Measurements from ENCODE around the gene ZNF367.

ZNF367 gene

DNA sequence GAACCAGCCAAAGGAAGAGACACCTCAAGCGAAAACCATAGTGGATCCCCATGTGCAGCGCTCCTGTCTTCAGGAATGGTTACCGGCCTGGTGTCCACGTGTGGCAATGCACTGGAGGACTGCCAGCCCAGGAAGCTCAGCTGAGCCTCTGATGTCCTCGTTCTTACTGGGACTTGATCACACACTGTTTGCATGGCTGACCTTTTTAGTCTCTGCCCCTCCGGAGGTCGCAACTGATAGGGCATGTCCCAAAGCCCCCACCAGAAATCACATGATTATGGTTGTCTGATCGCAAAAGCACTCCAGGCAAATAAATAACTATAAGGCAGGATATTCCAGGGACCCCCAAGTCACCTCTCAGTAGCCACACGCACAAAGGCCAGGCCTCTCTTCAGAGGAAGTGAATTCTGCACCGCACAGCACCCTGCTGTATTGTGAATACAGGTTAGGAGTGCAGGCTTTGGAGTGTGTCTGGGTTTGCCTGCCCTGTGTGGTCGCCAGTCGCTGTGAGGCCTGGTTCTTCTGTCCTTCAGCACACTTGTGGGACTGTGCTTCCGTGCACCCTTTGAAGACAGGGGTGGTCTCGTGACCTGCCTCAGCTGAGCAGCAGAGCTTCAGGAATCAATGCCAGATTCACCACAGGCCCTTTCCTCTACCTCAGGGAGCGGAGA lies 18.4 kb upstream of the ZNF367 start:
- DNase-seq: no peak

GRCh38 chr9:96436063-96436455 lies 17.9 kb upstream of the ZNF367 start:
- peak; percentile 19 for DNase-seq

- DNase-seq: no peak
Measured at GRCh38 chr9:96435345-96435744, 17.2 kb upstream of the ZNF367 start.

DNA sequence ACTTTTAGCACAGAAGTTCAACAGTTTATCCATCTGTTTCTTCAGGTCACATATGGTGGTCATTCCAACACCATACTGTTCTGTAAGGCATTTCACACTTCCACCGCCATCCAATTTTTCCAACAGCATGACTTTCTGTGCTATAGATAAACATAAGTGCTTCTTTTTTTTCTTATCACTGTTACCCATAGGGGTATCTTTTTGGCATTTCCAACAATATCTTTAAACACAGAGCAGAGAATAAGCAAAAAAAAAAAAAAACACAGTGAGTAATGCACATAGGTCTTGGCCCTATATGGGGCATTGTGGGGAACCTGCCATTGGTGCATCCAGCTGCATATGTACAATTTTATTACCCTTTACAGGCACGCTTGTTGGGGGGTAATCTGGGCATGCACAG lies 12.2 kb upstream of the ZNF367 start:
- peak; percentile 47 for DNase-seq

- no peak for DNase-seq
Measured at GRCh38 chr9:96429732-96430131, 11.6 kb upstream of the ZNF367 start.

DNA sequence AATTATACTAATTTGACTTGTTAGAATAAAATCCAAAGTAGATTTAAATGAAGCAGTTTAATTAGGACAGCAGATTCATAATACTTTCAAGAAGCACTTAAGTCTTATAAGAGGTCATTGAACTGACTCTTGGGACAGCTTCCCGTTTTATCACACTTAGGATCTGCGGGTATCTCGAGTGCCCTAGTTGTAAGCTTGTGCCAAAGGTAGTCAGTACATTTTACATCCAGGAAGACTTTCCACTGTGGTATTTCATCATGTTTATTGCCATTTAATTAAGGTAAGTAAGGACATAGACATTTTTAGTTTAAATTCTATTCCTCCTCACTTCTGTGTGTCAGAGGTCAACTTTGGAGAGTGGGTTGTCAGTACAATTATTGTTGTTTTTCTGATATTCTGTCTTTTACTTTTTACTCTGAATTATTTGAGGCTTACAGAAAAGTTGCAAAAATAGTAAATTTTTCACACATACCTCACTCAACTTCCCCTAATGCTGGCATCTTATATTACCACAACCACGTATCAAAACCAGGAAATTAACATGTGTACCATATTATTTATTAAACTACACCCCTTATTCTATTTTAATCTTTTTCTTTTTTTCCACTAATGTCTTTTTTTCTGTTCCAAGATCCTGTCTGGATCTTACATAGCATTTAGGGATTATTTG lies 7.5 kb upstream of the ZNF367 start:
- DNase-seq: no peak

DNA sequence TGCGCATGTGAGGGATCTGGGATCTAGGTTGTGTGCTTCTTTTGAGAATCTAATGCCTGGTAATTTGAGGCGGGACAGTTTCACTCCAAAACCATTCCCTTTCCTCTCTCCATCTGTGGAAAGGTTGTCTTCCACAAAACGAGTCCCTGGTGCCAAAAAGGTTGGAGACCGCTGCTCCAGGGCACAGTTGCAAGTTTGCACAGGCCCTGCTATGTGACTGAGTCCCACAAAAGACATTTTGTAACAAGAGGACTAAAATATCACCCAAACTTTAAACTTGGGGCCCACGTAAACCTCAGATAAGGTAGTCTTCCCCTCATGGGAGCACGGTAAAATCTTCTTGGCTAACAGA lies 5.8 kb upstream of the ZNF367 start:
- no peak for DNase-seq

GRCh38 chr9:96423322-96423984 lies 5.3 kb upstream of the ZNF367 start:
- no peak for DNase-seq

DNA sequence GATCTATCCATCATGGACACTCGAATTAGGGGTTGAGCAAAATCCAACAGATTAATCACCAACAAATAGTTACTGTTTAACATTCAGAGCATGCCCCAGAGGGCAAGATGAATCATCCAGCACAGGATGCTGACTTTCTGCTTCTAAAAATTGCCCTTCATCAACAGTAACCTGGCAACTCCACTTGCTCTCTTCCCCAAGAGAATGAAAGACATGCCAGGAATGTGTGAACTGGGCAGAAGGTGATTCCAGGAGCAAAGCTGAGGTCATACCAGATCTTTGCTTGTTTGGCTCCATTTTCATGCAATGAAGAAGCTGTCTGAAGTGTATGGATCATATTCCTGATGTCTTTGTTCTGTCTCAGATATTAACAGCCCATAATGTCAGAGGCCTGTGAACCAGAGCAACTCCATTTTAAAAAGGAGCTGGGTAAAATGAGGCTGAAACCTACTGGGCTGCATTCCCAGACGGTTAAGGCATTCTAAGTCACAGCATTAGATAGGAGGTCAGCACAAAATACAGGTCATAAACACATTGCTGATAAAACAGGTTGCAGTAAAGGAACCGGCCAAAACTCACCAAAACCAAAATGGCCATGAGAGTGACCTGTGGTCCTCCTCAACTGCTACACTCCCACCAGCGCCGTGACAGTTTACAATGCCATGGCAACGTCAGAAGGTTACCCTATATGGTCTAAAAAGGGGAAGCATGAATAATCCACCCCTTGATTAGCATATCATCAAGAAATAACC lies 2.5 kb upstream of the ZNF367 start:
- peak; percentile 80 for DNase-seq

DNA sequence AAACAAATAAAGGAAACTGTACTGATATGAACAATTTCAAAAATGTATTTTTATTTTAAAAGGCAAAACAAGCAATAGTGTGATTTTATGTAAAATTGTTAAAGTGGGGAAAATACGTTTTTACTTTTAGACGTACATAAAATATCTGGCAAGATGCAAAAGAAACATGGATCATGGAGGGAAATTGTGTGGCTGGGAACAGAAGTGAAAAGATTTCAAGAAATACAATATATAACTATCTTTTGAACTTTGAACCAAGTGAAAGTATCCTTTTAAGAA lies 1.5 kb upstream of the ZNF367 start:
- DNase-seq: no peak

DNA sequence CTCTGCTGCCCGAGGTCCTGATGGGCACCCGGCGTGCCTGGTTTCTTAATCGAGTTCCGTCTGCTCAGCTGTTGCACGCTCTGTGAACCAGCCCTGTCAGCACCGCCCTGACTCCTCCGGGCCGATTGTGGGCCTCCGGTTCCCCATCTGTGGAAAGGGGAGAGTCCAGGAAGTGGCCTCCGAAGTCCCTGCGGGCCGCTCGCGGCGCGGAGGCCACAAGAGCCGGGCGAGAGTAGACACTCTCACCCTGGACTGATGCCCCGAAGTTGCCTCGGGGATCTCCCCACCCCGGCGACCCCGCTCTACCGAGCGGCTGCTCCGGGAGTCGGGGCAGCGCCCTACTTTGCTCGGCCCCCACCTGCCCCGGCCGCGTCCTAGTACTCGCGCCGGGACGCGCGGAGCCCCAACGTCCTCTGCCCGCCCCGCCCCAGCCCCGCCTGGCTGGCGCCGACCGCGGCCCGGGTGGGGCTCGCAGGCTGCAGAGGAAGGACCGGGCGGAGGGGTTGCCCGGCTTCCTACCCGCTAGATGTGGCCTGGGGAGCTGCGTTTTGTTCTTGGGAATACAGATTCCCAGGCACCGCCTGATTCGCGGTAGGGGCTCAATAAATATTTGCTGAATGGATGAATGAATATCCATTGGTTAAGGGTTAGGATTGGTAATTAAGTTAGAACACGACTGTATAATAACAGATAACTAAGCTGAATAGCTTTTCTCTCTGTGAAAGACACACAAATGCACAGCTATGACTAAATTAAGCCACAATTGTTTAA lies 935 bp upstream of the ZNF367 start:
- peak; percentile 95 for DNase-seq

- DNase-seq: no peak
Measured at GRCh38 chr9:96417661-96418082, 498 bp downstream of the ZNF367 start.

DNA sequence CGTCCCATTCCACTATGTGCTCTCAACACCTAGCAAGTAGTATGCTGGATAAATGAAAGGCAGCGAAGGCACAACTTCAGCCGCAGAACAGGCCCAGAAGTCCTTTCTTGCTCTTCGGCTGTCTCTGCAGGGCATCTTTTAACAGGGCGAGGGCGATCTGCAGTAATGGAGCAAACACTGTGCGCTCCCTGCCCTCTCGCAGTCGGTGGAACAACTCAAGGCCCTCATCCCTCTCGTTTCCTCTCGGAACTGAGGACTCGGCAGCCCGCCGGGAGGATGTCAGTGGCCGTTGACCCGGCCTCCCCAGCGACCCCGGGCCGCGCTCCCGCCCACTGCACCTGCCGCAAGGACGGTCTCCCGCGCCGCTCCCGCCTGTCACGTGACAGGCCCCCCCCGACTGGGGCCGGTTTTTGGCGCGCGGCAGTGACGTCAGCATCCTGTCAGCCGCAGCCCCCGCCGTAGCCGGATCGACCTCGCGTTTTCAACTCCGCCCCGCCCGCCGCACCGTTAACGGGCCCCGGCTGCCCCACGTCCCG lies 1.1 kb downstream of the ZNF367 start:
- DNase-seq: peak; percentile 93

DNA sequence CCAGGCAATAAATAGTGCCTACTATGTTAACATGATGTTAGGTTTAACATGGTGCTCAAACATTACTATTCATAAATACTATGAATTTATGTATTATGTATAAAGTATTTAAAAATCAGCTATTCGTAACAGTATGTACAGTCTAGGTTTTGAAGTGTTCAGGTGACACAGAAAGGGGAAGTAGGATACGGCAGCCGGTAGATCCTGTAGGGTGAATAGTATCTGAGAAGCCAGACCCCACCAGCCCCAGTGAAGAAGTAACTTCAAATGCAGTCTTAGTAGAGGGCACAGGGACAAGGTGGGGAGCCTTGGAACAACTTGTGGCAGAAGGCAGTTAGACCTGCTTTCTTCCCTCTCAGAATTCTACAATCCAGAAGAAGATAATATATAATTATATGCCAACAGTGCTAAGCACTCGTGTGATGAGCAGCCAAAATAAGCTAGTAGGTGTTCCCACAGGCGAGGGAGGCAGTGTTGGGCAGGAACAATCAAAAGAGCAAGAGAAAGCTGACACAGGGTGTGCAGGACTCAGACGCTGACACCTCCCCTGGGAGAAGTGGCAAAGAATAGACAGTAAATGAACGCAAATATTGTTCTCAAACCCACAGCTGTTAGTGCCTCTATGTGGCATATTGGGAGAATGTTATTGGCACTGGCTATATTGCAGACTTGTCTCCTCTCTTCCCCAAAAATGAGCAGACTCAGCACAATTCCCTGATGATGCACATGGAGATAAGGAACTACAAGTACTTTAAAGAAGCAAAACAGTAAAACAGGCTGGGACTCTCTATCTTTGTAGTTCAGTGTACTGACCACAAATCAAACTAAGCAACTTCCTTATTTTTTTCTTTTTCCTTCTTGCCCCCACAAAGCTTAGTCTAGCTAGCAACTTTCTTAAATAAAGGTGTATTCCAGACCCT lies 4.6 kb downstream of the ZNF367 start:
- peak; percentile 79 for DNase-seq

DNA sequence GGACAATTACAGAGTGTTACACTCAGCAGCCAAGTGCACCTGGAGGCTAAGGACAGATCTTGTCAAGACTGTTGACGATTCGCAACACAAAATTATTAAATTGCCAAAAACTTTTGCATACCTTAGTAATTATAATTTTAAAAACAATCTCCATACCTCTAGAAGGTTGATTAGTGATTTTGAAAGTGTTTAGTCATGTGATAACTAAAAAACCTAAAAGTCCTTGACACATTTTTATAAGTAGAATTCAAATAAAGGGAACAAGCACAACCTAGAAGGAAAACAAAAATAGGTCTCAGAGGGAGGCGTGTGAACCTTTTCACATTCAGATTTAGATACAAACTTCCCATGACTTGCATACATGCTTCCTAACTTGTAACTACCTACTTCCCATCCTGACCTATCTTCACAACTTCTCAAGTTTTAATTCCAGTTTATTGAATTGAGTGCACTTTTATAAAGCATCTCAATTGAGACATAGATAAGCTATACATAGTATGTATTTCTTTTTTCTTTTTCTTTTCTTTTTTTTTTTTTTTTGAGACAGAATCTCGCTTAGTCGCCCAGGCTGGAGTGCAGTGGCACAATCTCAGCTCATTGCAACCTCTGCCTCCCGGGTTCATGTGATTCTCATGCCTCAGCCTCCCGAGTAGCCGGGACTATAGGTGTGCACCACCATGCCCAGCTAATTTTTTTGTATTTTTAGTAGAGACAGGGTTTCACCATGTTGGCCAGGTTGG lies 5.8 kb downstream of the ZNF367 start:
- no peak for DNase-seq

DNA sequence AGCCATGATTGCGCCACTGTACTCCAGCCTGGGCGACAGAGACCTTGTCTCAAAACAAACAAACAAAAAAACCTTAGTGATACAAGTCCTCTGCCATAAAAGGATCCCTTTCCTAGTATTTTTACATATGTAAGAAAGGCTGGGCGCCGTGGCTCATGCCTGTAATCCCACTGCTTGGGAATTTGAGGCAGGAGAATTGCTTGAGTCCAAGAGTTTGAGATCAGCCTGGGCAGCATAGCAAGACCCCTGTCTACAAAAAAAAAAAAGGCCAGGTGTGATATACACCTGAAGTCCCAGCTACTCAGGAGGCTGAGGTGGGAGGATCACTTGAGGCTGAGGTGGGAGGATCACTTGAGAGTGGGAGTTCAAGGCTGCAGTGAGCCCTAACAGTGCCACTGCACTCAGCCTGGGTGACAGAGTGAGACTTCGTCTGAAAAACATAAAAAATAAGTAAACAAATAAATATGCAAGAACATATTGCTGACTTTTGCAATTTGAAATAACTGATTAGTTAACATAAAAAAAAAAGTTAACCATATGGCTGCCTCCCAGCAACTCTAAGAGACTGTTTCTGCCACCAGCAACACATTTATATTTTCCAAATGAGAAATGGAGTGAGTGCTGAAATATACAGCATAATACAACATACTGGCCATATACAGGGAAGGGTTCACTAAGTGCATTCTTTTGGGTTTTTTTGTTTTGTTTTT lies 6.9 kb downstream of the ZNF367 start:
- DNase-seq: no peak

DNA sequence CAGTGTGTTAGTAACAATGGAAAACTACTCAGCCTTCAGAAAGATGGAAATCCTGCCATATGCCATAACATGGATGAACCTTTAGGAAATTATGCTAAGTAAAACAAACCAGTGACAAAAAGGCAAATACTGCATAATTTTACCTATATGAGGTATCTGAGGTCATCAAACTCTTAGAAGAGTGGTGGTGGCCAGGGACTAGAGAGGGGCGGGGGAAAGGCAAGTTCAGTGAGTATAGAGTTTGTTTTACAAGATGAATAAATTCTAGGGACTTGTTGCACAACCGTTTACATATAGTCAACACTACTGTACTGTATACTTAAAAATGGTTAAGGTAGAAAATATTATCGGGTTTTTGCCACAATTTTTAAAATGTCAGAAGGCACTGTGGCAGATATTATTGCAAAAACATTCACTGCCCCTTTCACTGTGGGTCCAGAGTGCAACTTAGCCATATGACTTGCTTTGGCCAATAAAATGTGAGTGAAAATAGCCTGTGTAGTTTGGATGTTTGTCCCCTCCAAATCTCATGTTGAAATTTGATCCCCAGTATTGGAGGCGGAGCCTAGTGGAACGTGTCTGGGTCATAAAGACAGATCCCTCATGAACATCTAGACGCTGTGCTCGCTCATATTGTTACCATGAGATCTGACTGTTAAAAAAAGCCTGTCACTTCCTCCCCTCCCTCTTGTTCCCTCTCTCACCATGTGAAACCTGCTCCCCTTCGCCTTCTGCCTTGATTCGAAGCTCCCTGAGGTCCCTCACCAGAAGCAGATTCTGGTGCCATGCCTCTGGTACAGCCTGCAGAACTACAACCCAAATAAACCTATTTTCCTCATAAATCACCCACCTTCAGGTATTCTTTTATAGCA lies 9.5 kb downstream of the ZNF367 start:
- DNase-seq: no peak

- DNase-seq: no peak
Measured at GRCh38 chr9:96400132-96400910, 17.8 kb downstream of the ZNF367 start.

- no peak for DNase-seq
Measured at GRCh38 chr9:96399325-96399633, 18.9 kb downstream of the ZNF367 start.
